ENCODE results near the gene GALNT2.

Gene GALNT2

GRCh38 chr1:230074762-230075161 lies 7.7 kb downstream of the GALNT2 start:
- no peak overlapping the region for H3K9ac ChIP-seq (ENCODE audit: low read depth, low read length)
- no peaks in the 10 kb centered on the region for H3K9me3 ChIP-seq (ENCODE audit: control insufficient read depth, insufficient read depth, low read length)
- H3K4me3 ChIP-seq (ENCODE audit: low read depth, low read length), result no peak overlapping the region
- H3K4me1 ChIP-seq (ENCODE audit: control insufficient read depth, insufficient read depth, low read length), result no peaks in the 10 kb centered on the region
- no peaks in the 10 kb centered on the region for H3K36me3 ChIP-seq (ENCODE audit: control insufficient read depth, insufficient read depth, low read length)
- no peaks in the 10 kb centered on the region for H3K27me3 ChIP-seq (ENCODE audit: control insufficient read depth, insufficient read depth, low read length)

GRCh38 chr1:230076121-230076520 lies 9.1 kb downstream of the GALNT2 start:
- Histone ChIP-seq H3K4me1 (ENCODE audit: control insufficient read depth, insufficient read depth, low read length) (no peaks in the 10 kb centered on the region), H3K36me3 (ENCODE audit: control insufficient read depth, insufficient read depth, low read length) (peaks cover 3% of the 10 kb centered on the region), H3K9me3 (ENCODE audit: control insufficient read depth, insufficient read depth, low read length) (no peaks in the 10 kb centered on the region), H3K27me3 (ENCODE audit: control insufficient read depth, insufficient read depth, low read length) (no peaks in the 10 kb centered on the region), H3K9ac (ENCODE audit: low read depth, low read length) (no peak overlapping the region), H3K4me3 (ENCODE audit: low read depth, low read length) (no peak overlapping the region)

- Histone ChIP-seq H3K4me3 (ENCODE audit: low read depth, low read length) (no peak overlapping the region), H3K27me3 (ENCODE audit: control insufficient read depth, insufficient read depth, low read length) (no peaks in the 10 kb centered on the region), H3K4me1 (ENCODE audit: control insufficient read depth, insufficient read depth, low read length) (no peaks in the 10 kb centered on the region), H3K9ac (ENCODE audit: low read depth, low read length) (no peak overlapping the region), H3K36me3 (ENCODE audit: control insufficient read depth, insufficient read depth, low read length) (peaks cover 3% of the 10 kb centered on the region), H3K9me3 (ENCODE audit: control insufficient read depth, insufficient read depth, low read length) (no peaks in the 10 kb centered on the region)
These were observed 10.0 kb downstream of the GALNT2 start for GRCh38 chr1:230077011-230077410.

- no peaks in the 10 kb centered on the region for H3K9me3 ChIP-seq (ENCODE audit: control insufficient read depth, insufficient read depth, low read length)
- no peak overlapping the region for H3K4me3 ChIP-seq (ENCODE audit: low read depth, low read length)
- H3K9ac ChIP-seq (ENCODE audit: low read depth, low read length), result no peak overlapping the region
- H3K4me1 ChIP-seq (ENCODE audit: control insufficient read depth, insufficient read depth, low read length), result no peaks in the 10 kb centered on the region
- peaks cover 3% of the 10 kb centered on the region for H3K36me3 ChIP-seq (ENCODE audit: control insufficient read depth, insufficient read depth, low read length)
- H3K27me3 ChIP-seq (ENCODE audit: control insufficient read depth, insufficient read depth, low read length), result no peaks in the 10 kb centered on the region
These were observed 10.6 kb downstream of the GALNT2 start for GRCh38 chr1:230077436-230078213.

- Histone ChIP-seq H3K9ac (ENCODE audit: low read depth, low read length) (no peak overlapping the region), H3K36me3 (ENCODE audit: control insufficient read depth, insufficient read depth, low read length) (peaks cover 5% of the 10 kb centered on the region), H3K27me3 (ENCODE audit: control insufficient read depth, insufficient read depth, low read length) (no peaks in the 10 kb centered on the region), H3K4me3 (ENCODE audit: low read depth, low read length) (no peak overlapping the region), H3K9me3 (ENCODE audit: control insufficient read depth, insufficient read depth, low read length) (no peaks in the 10 kb centered on the region), H3K4me1 (ENCODE audit: control insufficient read depth, insufficient read depth, low read length) (no peaks in the 10 kb centered on the region)
These were observed 12.4 kb downstream of the GALNT2 start for GRCh38 chr1:230079199-230080024.

- H3K27me3 ChIP-seq (ENCODE audit: control insufficient read depth, insufficient read depth, low read length), result no peaks in the 10 kb centered on the region
- H3K36me3 ChIP-seq (ENCODE audit: control insufficient read depth, insufficient read depth, low read length), result peaks cover 5% of the 10 kb centered on the region
- no peaks in the 10 kb centered on the region for H3K4me1 ChIP-seq (ENCODE audit: control insufficient read depth, insufficient read depth, low read length)
- no peak overlapping the region for H3K4me3 ChIP-seq (ENCODE audit: low read depth, low read length)
- no peak overlapping the region for H3K9ac ChIP-seq (ENCODE audit: low read depth, low read length)
- no peaks in the 10 kb centered on the region for H3K9me3 ChIP-seq (ENCODE audit: control insufficient read depth, insufficient read depth, low read length)
These were observed 13.8 kb downstream of the GALNT2 start for GRCh38 chr1:230080822-230081221.

GRCh38 chr1:230081751-230082150 lies 14.7 kb downstream of the GALNT2 start:
- Histone ChIP-seq H3K4me3 (ENCODE audit: low read depth, low read length) (no peak overlapping the region), H3K36me3 (ENCODE audit: control insufficient read depth, insufficient read depth, low read length) (peaks cover 5% of the 10 kb centered on the region), H3K4me1 (ENCODE audit: control insufficient read depth, insufficient read depth, low read length) (no peaks in the 10 kb centered on the region), H3K9ac (ENCODE audit: low read depth, low read length) (no peak overlapping the region), H3K9me3 (ENCODE audit: control insufficient read depth, insufficient read depth, low read length) (no peaks in the 10 kb centered on the region), H3K27me3 (ENCODE audit: control insufficient read depth, insufficient read depth, low read length) (no peaks in the 10 kb centered on the region)

- H3K27me3 ChIP-seq (ENCODE audit: control insufficient read depth, insufficient read depth, low read length), result no peaks in the 10 kb centered on the region
- no peaks in the 10 kb centered on the region for H3K4me1 ChIP-seq (ENCODE audit: control insufficient read depth, insufficient read depth, low read length)
- peaks cover 5% of the 10 kb centered on the region for H3K36me3 ChIP-seq (ENCODE audit: control insufficient read depth, insufficient read depth, low read length)
- no peak overlapping the region for H3K4me3 ChIP-seq (ENCODE audit: low read depth, low read length)
- H3K9me3 ChIP-seq (ENCODE audit: control insufficient read depth, insufficient read depth, low read length), result no peaks in the 10 kb centered on the region
- no peak overlapping the region for H3K9ac ChIP-seq (ENCODE audit: low read depth, low read length)
These were observed 15.2 kb downstream of the GALNT2 start for GRCh38 chr1:230082211-230082610.

GRCh38 chr1:230083053-230083452 lies 16.0 kb downstream of the GALNT2 start:
- Histone ChIP-seq H3K4me1 (ENCODE audit: control insufficient read depth, insufficient read depth, low read length) (no peaks in the 10 kb centered on the region), H3K9me3 (ENCODE audit: control insufficient read depth, insufficient read depth, low read length) (no peaks in the 10 kb centered on the region), H3K36me3 (ENCODE audit: control insufficient read depth, insufficient read depth, low read length) (peaks cover 5% of the 10 kb centered on the region), H3K27me3 (ENCODE audit: control insufficient read depth, insufficient read depth, low read length) (no peaks in the 10 kb centered on the region), H3K4me3 (ENCODE audit: low read depth, low read length) (no peak overlapping the region), H3K9ac (ENCODE audit: low read depth, low read length) (no peak overlapping the region)

- no peaks in the 10 kb centered on the region for H3K4me1 ChIP-seq (ENCODE audit: control insufficient read depth, insufficient read depth, low read length)
- H3K9ac ChIP-seq (ENCODE audit: low read depth, low read length), result no peak overlapping the region
- H3K9me3 ChIP-seq (ENCODE audit: control insufficient read depth, insufficient read depth, low read length), result no peaks in the 10 kb centered on the region
- H3K27me3 ChIP-seq (ENCODE audit: control insufficient read depth, insufficient read depth, low read length), result no peaks in the 10 kb centered on the region
- H3K36me3 ChIP-seq (ENCODE audit: control insufficient read depth, insufficient read depth, low read length), result peaks cover 5% of the 10 kb centered on the region
- no peak overlapping the region for H3K4me3 ChIP-seq (ENCODE audit: low read depth, low read length)
These were observed 16.8 kb downstream of the GALNT2 start for GRCh38 chr1:230083746-230084407.

- Histone ChIP-seq H3K4me3 (ENCODE audit: low read depth, low read length) (no peak overlapping the region), H3K36me3 (ENCODE audit: control insufficient read depth, insufficient read depth, low read length) (peaks cover 5% of the 10 kb centered on the region), H3K27me3 (ENCODE audit: control insufficient read depth, insufficient read depth, low read length) (no peaks in the 10 kb centered on the region), H3K9ac (ENCODE audit: low read depth, low read length) (no peak overlapping the region), H3K4me1 (ENCODE audit: control insufficient read depth, insufficient read depth, low read length) (no peaks in the 10 kb centered on the region), H3K9me3 (ENCODE audit: control insufficient read depth, insufficient read depth, low read length) (no peaks in the 10 kb centered on the region)
These were observed 17.6 kb downstream of the GALNT2 start for GRCh38 chr1:230084408-230085177.

Data from iPS-15b (cell line).